Glomerular visceral epithelial cell (primary cell): Measurements from ENCODE around the gene GJC2.
A peak's percentile ranks its signal among the peaks of the same experiment; 100 is the strongest.
"Not testable (repeated sequence)": the region's sequence is repeated elsewhere in the genome, so short reads cannot be mapped to it uniquely, and the experiment has no call there.

ENCODE experiments used
- DNase-seq: peaks from one replicate; pipeline ENCODE4 v3.0.0-alpha.2; 2016; ENCODE audit errors: extremely low spot score

Gene GJC2

DNA sequence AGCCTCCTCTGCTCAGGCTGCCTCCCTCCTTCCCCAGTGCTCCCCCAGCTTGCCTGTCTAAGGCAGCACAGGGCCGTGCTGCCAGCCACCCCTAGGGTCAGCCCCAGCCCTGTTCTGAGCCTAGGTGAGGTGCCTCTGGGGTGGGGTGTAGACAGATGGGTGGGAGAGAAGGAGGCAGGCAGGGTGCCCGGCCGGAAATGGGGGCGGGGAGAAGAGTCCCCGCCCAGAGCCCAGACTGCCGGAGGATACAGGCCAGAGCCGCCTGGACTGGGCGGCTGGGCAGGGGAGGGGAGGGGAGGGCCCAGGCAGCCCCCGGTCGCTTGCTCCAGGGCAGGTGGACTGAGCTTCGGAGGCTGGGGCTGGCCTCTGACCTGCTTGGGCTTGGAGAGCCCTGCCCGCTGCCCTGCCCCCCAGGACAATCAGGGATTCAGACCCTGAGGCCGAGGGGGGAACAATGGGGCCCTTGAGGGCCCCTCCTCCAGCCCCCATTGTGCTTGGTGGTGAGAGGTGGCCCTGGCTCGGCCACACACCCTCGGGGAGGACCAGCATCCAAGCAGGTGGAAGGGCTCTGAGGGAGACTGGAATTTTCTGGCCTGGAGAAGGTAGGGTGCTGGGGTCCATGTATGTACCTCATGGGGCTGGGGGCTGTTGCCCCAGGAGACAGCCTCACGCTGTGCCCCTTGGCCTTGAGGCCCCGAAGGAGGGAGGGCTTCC, at the start of gene GJC2:
Gene GJC2 (plus strand): TSS at position 525 of the 714 bp plus-strand sequence. CDS start 7,829 bp downstream, outside the sequence.
- no peak for DNase-seq

DNA sequence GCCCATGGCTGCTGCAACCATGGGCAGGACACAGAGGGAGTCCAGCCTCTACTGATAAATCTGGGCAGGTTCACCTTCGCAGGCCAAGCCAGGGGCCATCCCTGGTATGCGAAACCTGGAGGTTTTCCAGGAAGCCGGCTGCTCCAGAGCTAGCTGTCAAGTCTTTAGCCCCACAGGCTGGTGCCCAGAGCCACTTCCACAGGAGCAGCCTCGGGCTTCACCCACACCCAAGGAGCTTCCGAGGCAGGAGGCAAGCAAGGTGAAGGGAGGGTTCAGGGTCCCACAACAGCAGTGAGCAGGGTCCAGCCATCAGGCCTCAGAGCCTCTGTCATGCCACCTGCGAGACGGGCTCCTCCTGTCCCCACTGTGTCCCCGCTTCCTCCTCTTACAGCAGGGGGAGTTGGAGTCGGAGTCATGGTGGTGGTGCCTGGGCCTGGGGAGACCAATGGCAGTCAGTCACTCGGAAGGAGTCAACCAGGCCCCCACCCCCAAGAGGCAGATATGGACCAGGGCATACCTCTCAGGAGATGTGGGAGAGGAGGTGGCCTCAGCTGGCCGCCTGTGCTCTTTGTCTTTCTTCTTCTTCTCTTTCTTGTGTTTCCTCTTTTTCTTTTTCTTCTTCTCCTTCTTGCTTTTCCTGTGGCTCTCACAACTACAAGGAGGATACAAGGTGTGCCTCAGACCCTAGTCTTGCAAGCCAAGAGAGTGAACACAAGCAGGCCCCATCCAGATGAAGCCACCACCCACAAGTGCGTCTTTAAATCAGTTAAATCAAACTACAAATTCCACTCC, 48.7 kb upstream of the GJC2 start:
- DNase-seq: no peak

DNA sequence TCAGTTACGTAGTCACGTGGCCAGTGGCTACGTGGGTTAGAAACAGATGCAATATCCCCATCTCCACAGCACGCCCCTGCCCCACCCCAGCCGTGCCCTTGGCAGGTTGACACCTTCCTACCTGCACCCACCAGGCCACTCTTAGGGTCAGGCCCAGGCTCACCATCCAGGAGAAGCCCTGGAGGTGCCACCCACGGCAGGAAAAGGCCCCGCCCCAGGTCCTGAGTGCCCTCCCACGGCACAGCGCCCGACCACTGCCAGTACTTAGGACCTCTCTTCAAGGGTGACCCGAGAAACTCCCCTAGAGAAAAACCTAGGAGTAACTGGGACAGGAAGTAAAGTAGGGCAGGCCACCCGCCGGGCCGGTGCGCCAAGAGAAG, 48.1 kb upstream of the GJC2 start:
- no peak for DNase-seq

DNA sequence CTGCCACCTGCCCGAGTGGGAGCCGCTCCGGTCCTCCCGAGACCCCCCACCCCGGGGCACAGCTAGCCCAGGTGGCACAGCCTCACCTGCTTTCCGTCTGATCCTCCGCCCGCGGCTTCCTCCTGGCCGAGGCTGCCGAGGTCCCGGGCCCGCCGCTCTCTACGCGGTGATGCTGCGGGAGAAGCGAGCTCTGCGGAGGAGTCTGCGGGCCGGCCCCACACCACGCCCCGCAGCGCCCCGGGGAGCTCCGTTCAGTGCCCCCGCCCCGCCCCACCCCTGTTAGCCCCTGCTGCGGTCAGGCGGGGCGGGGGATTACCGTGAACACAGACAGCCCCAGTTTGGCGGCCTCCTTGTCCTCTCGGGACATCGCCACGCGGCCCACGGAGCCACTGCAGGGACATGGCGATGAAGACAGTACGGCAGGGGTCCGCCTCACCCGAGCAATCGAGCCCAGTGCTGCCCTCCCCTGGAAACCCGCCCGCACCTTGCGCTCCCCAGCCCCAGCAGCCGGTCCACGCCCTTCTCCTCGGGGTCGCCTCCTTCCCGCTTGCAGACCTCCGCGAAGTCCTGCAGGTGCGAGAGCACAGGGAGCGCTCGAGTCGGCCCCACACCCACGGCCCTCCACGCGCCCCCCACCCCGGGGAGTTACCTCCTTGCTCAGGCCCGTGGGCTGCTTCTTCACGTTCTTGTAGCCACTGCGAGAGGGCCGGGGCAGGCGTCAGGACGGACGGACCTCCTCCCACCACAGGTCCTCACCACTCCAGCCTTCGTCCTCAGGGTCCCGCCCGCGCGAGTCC, 47.5 kb upstream of the GJC2 start:
- peak; percentile 61 for DNase-seq

DNA sequence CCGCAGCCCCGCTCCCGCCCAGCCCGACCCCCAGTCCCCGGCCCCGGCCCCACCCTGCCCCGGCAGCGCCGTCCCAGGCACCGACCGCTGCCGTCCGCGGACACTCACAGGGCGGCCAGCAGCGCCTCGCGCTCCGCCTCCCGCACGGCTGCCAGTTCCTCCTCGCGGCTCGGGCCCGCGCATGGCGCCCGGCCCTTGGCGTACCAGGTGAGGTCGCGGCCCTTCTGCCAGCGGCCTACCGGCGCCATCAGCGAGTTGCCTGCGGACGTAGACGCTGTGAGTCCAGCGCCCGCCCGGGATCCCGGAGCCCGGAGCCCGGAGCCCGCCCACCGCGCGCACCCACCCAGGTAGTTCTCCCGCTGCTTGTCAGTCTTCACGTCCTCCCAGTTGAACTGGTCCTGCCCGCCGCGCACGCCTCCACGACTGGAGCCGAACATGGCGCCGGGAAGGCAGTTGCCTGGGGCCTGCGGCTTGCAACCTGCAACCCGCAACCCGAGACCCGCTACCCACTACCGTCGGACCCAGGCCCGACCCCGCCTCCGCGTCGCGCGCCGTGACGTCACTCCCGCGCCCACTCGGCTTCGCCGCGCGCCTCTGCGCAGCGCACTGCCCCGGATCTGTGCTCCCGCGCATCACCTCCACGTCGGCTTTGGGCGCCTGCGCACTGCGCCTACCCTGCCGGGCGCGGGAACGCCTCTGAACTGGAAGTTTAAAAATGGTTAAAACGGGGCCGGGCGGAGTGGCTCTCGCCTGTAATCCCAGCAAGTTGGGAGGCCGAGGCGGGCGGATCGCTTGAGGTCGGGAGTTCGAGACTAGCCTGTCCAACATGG, 46.7 kb upstream of the GJC2 start, which contains the start of gene C1orf35:
Gene C1orf35 (minus strand): TSS at position 535 of the 830 bp plus-strand sequence. CDS start 98 bp downstream, at position 437.
- DNase-seq: peak; percentile 91

- no peak for DNase-seq
Observed at GRCh38 chr1:228104526-228105269, 45.0 kb upstream of the GJC2 start.

- no peak for DNase-seq
Observed at GRCh38 chr1:228105270-228105995, 44.3 kb upstream of the GJC2 start.

DNA sequence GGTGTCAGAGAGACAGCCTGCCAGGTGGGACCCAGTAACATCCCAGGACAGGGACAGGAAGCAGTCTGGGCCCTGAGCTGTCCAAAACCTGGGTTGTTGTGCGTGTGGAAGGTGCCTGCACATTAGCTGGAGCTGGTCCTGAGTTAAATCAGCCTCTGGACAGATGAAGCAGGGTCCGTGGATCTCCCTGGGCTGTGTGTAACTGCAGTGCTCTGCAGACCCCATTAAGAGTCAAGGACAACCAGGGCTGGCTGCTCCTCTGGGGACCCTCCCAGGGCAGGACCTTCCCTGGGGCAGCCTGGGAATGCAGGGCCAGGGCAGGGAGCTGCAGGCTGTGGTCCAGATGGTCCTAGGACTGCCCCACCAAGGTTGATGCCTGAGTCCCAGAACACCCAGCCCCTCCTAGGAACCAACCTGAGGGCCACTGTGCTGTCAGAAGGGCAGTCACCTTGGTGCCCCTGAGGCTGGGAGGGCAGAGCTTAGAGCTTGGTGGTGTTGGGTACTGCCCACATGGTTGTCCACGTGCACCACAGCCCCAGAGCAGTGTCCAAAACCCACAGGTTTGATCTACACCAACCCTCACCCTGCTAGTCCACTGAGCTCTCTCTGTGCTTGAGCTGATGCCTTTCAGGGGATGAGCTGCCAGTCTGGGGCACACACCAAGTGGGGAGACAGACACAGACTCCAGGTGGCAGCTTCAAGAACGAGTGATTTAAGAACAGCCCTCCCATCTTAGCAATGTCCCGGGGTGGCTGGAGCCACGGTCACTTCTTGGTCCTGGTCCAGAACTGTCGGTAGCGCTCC, 43.5 kb upstream of the GJC2 start:
- DNase-seq: no peak

DNA sequence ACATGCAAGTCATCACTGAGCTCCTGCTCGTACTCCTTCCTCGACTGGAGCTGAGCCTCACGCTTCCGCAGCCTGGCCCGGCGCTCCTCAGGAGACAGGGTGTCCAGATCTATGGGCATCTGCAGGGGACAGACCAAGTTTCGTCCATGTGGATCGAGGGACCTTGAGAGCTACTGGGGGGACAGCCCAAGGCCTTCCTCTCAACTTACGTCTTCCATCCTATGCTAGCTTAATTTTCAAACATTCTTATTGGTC, 43.0 kb upstream of the GJC2 start:
- no peak for DNase-seq

GRCh38 chr1:228107636-228108035, 42.1 kb upstream of the GJC2 start:
- no peak for DNase-seq

- DNase-seq: no peak
Observed at GRCh38 chr1:228108055-228108690, 41.6 kb upstream of the GJC2 start.

DNA sequence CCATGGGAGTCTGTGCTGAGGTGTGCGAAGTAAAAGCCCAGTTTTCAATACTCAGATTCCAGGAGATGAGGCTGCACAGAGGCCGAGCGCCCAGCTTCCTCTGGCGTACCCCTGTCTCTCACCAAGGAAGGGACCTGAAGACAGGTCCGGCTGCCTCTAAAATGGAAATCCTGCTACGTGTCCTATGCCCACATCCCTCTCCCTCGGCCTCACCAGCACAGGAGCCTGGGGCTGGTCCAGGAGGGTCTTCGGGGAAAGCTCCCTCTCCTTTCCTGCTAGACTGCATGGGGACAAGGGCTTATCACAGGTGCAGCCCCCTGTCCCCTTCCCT, 41.0 kb upstream of the GJC2 start:
- DNase-seq: no peak

- peak; percentile 95 for DNase-seq
Observed at GRCh38 chr1:228109073-228109961, 40.4 kb upstream of the GJC2 start, which contains the start of gene MRPL55. MRPL55 (minus strand) TSS chr1:228109299; CDS start chr1:228108260, 1,039 bp downstream.

DNA sequence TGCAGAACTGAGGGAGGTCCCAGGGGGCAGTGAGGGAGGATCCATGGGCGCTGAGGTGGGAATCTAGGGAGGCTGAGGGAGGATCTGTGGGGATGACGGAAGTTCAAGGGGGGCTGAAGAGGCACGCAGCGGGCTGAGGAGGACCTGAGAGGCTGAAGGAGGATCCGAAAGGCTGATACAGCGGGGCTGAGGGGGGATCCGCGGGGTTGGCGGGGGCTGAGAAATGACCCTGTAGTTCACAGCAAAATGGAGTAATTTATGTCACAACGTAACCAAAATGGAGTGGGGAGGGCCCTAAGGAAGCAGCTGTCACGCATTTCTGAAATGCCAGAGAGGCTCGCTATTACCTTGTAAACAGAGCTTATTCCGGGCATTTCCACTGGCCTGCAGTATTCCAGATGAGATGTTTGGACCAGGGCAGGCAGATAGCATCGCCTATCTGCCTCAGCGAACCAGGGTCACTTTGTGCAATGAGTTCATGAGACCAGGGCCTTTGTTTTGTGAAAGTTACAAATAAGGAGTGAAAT, 39.7 kb upstream of the GJC2 start:
- no peak for DNase-seq

GRCh38 chr1:228110556-228110955, 39.2 kb upstream of the GJC2 start:
- no peak for DNase-seq

DNA sequence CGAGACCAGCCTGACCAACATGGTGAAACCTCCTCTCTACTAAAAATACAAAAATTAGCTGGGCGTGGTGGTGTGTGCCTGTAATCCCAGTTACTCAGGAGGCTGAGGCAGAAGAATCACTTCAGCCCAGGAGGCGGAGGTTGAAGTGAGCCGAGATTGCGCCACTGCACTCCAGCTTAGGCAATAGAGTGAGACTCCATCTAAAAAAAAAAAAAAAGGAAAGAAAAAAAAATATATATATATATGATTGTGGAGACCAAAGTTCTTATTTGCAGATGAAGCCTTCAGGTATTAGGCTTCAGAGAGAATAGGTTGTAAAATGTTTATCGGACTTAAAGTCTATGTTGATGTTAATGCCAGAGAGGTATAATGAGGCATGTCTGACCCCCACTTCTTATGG, 38.4 kb upstream of the GJC2 start:
- DNase-seq: not testable (repeated sequence)

DNA sequence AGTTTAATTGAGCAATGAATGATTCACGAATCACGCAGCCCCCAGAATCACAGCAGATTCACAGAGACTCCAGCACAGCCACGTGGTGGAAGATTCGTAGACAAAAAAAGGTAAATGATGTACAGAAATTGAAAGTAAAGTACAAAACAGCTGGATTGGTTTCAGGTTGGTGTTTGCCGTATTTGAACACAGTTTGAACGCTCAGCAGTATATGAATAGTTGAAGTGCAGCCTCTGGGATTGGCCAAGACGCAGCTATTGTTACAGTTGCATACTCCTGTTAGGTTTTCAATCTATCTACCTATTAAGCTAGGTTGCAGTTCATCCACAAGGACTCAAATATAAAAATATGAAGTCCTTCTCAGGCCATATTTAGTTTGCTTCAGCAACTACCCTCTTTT, 37.6 kb upstream of the GJC2 start:
- no peak for DNase-seq

DNA sequence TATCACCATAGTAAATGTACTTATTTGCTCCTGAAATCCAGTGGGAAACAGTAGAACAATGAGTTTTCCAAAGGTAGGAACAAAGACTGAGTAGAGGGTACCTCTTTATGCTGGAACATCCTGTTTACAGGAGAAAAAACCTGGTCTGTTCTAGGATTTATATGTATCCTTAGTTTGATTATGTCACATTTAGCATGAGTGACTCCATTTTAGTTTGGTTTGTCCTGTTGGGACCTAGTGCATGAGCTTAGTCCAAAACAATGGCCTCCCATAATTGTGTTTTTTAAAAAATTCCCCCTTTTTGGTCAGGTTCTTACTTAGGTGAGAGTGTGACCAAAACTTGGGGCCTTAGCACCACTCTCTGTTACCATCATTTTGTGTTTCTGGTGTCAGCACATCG, 37.1 kb upstream of the GJC2 start:
- DNase-seq: no peak
